Measurements from ENCODE around the gene NATD1. TPM values are rescaled to one million over a fixed set of nuclear protein-coding genes. Genes with fewer than 3 reads are reported as not detected.

Gene NATD1
- total and polyA plus RNA-seq, 2 of the 8 experiments (the other 6 are each of a cell fraction or from before 2014, with no cell fraction given) = 5.4 to 8.4 TPM

- no peak overlapping the region for H2BK120ac ChIP-seq (replicated peaks; ENCODE audit: low read depth, low read length)
- peak overlapping the region; percentile 44; the same call in 1 of the 2 replicates for H2BK12ac ChIP-seq (ENCODE audit: low read depth, low read length)
- no peak overlapping the region; the same call in 1 of the 2 replicates for H2AK5ac ChIP-seq (ENCODE audit: low read depth, low read length)
- H3K79me2 ChIP-seq (ENCODE audit: control insufficient read depth in 1 of 2, insufficient read depth in 2 of 2, low read length in 2 of 2) = no peaks in the 10 kb centered on the region
- H4K20me1 ChIP-seq (replicated peaks in 1 of 2; ENCODE audit: control insufficient read depth in 1 of 2, insufficient read depth in 2 of 2, low read length in 2 of 2) = no peaks in the 10 kb centered on the region
- no peak overlapping the region for H3K27ac ChIP-seq (ENCODE audit: low read depth, low read length)
- ChIA-PET POLR2A (ENCODE audit: partially characterized antibody) (no interaction called here), CTCF (ENCODE audit: partially characterized antibody) (interaction anchor here (0.7 to 2.7 kb wide), 16 partner anchors 11 to 237 kb away, joined by 3 to 11 read pairs (median 3); no protein-coding TSS in a partner anchor)
- no peak overlapping the region for H2BK20ac ChIP-seq (ENCODE audit: low read length)
- DNase-seq (ENCODE audit: low read depth in 1 of 2, low spot score in 2 of 2) (no peak), FAIRE-seq (no peak)
- TF ChIP-seq SRF (IDR thresholded peaks at IDR 0.05; ENCODE audit: low read depth, low read length) (no peak), SIN3A (conservative IDR thresholded peaks at IDR 0.05 in 1 of 2, IDR thresholded peaks at IDR 0.05 in 1 of 2; ENCODE audit: low read depth in 1 of 2, low read length in 2 of 2) (0 out of 4 replicates have a peak, but pooled peaks of 1 of the 2 experiments have one; percentile 5)
- no peak overlapping the region for H3K4me3 ChIP-seq (ENCODE audit: extremely low read depth in 1 of 4, insufficient read depth in 2 of 4, low read depth in 3 of 4, low read length in 4 of 4)
- peaks cover 0 to 4% (median under 1%) of the 10 kb centered on the region in 4 experiments; a peak in 3 of 7 replicates for H3K4me1 ChIP-seq (replicated peaks in 1 of 4; ENCODE audit: control insufficient read depth in 3 of 4, insufficient read depth in 4 of 4, low read length in 3 of 4)
- no peak overlapping the region for H4K91ac ChIP-seq (replicated peaks; ENCODE audit: insufficient read length, low read length)
- no peaks in the 10 kb centered on the region; the same call in 1 of the 2 replicates for H3K79me1 ChIP-seq (ENCODE audit: low read depth, low read length)
- peaks cover 10% of the 10 kb centered on the region; the same call in 1 of the 2 replicates for H3K23me2 ChIP-seq (ENCODE audit: low read depth, low read length)
- 85% methylated on average over 6 of the region's 6 CpGs; no CpG with 5 or more reads in 1 of the 2 experiments for WGBS, 2 experiments (ENCODE audit: extremely low coverage in 1 of 2, insufficient coverage in 1 of 2, insufficient read length in 1 of 2, insufficient replicate concordance in 2 of 2, low coverage in 1 of 2, low lambda C conversion rate in 2 of 2, missing lambda C conversion rate in 1 of 2)
- no peak overlapping the region for H3K18ac ChIP-seq (ENCODE audit: extremely low read depth, low read length)
- peaks cover 12 to 52% (median 33%) of the 10 kb centered on the region in 4 experiments for H3K27me3 ChIP-seq (replicated peaks in 1 of 4; ENCODE audit: control insufficient read depth in 3 of 4, extremely low read depth in 1 of 4, insufficient read depth in 3 of 4, low read length in 3 of 4)
- no peak overlapping the region for H3K4me2 ChIP-seq (ENCODE audit: insufficient read depth in 1 of 2, low read depth in 2 of 2, low read length in 2 of 2)
- no peak overlapping the region for H4K5ac ChIP-seq (ENCODE audit: insufficient read length, low read depth, low read length)
- no peak overlapping the region for H3K9ac ChIP-seq (replicated peaks in 1 of 4; ENCODE audit: extremely low read depth in 1 of 4, low read depth in 3 of 4, low read length in 3 of 4)
- H2BK5ac ChIP-seq (ENCODE audit: low read depth, low read length) = no peak overlapping the region
- no peak overlapping the region for H3K4ac ChIP-seq (replicated peaks; ENCODE audit: insufficient read length, low read depth, low read length)
- no peak overlapping the region for H2BK15ac ChIP-seq (ENCODE audit: low read length)
- no peak overlapping the region for H4K8ac ChIP-seq (ENCODE audit: extremely low read depth, insufficient read depth, low read length)
- no peaks in the 10 kb centered on the region for H3K36me3 ChIP-seq (ENCODE audit: control insufficient read depth in 2 of 4, insufficient read depth in 4 of 4, low read length in 3 of 4)
- H3K14ac ChIP-seq (ENCODE audit: insufficient read length) = no peak overlapping the region
- H3K9me3 ChIP-seq (ENCODE audit: insufficient read depth in 2 of 2, low read depth in 1 of 2, low read length in 1 of 2) = no peaks in the 10 kb centered on the region
- no peak overlapping the region for H2AFZ ChIP-seq (ENCODE audit: low read length)
- H3K23ac ChIP-seq (ENCODE audit: insufficient read length) = no peak overlapping the region
- no peak overlapping the region for H3K56ac ChIP-seq (replicated peaks; ENCODE audit: insufficient read length, low read depth, low read length)
Observed at GRCh38 chr17:21279198-21279535, 26.0 kb upstream of the NATD1 start.
